Measurements from ENCODE around the gene MPPED2.

The MPPED2 gene

DNA sequence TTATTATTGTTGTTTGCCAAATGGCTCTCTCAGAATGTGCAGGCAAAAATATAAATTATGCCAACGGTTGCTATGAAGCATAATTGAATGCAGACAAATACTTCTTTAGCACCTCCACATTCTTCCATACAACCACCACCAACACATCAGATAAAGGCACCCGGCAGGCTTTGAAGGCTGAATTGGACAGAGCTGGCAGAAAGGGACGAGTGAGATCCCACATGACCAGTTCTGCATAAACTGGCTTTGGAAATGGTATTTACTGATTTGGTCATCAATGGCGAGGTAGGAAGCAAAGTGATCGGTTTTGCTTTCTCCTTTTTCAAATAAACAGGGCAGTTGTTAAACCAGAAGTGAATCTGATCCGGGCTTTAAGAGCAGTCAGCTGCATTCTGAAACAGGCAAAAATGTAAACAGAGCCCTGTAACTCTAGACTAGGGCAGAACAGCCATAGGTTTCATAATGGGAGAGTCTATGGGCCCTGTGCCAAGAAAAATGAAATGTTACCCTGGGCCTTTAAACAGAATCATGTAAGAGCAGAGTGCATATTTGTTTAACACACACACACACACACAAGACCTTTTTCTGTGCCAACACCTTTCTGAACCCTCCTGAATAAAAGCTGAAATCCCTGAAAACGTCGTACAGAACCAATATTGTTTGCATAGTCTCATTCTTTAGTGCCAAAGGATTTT, 97.7 kb downstream of the MPPED2 start:
- DNase-seq (ENCODE audit: extremely low read depth in 1 of 2, low read depth in 1 of 2), result no peak

DNA sequence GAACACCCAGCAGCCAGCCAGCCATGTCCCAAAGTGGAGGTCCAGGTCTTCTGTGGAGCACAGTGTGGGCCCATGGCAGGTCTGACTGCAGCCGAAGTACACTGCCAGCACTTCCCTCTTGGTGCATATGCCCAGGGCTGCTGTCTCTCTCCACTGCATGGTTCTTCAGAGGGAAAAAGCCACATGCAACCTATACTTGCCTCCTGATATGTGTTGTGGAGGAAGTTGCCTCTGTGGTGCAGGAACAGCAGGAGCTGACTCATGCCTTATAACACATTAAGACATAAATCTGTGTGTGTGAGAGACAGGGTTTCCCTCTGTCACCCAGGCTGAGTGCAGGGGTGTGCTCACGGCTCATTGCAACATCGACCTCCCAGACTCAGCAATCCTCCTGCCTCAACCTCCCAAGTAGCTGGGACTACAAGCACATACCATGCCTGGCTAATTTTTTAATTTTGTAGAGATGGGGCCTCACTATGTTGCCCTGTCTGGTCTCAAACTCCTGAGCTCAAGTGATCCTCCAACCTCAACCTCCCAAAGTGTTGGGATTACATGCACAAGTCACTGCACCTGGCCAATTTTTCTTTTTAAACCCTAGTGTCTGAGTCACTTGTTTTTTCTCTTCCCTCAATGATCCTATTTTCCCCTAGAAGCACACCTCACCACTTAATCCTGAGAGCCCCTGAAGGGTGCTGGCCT, 98.8 kb downstream of the MPPED2 start:
- no peak for DNase-seq (ENCODE audit: extremely low read depth in 1 of 2, low read depth in 1 of 2)

DNA sequence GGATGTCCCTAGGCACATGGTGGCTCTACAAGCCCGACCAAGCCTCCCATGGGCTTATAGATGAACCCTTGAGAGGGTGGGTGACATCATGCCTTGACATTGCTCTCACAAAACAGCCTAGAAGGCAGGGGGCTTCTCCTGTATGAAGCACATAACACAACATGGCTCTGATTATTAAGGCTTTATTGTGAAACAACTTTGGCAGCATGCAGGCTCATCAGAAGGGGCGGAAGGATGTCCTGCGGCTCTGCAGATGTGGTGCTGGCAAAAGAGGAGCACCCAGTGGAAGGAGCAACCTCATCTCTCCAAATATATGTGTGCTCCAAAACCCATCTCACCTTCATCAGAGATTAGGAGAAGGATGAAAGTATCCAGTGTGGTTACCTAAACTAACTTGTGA, 100.4 kb downstream of the MPPED2 start:
- DNase-seq (ENCODE audit: extremely low read depth in 1 of 2, low read depth in 1 of 2), result no peak

DNA sequence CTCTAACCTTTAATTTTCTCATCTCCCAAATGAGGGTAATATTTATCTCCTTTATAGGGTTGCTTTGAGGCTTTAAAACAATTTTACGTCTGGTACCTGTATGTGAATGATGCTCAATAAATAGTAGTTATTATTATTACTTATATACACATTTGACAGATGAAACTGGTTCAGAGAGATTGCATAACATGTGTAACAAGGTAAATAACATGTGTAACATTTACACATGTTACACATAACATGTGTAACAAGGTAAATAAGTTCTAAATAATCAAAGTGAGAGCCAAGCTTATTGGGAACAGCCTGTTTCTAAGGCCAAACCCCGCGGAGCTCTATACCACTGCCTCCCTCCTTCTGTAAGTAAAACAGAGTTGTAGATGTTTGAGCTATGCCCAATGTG, 100.9 kb downstream of the MPPED2 start:
- DNase-seq (ENCODE audit: extremely low read depth in 1 of 2, low read depth in 1 of 2), result no peak

DNA sequence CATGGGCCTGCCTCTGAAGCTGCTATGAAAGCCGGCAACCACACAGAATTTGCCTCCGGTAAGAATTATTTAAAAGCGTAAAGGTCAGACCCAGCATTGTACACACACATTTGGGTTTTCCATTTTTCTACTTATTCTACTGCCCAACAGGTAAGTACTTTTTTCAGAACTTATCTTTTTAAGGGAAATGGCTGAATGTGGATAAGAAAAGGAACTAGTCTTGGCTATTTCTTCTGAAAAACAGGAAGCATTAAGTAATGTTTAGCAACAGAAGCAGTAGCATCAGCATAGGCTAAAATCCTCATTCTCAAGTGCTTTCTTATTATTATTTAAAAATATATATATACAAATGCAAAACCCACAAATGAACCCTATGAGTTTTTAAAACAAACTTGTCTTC, 103.1 kb downstream of the MPPED2 start:
- no peak for DNase-seq (ENCODE audit: extremely low read depth in 1 of 2, low read depth in 1 of 2)

DNA sequence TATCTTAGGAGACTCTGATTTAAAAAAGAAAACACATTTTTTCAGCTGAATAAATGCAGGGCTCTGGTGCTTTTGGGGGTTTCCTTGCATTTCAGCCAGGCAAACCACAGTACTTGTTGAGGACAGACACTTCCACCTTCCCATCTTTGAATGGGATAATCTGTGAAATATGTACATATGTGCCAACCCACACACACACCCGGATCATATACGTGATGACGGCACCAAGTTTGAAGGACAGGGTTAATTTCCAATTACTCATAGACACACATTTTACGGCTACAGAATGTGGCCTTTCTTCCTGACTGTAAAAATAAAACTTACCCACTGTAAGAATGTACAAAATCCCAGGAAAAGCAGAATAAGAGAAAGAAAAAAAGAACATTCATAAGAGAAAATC, 104.4 kb downstream of the MPPED2 start:
- no peak for DNase-seq (ENCODE audit: extremely low read depth in 1 of 2, low read depth in 1 of 2)

DNA sequence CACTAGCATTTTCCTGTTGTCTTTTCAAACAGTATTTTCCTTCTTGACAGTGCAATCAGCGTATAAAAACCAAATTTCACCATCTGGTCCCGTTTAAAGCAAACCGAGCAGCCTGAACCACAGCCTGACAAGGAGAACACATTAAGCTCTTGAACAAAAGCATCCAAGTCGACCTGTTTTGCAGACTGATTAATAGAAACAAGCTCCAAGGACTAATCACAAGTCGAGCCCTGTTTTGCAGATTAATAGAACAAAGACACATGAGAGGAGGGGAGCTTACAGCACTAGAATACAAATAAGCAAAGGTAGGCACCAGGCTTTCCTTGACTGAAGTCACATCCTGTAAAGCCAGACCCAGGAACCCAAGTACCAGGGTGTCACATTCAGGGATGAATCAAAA, 104.8 kb downstream of the MPPED2 start:
- no peak for DNase-seq (ENCODE audit: extremely low read depth in 1 of 2, low read depth in 1 of 2)

DNA sequence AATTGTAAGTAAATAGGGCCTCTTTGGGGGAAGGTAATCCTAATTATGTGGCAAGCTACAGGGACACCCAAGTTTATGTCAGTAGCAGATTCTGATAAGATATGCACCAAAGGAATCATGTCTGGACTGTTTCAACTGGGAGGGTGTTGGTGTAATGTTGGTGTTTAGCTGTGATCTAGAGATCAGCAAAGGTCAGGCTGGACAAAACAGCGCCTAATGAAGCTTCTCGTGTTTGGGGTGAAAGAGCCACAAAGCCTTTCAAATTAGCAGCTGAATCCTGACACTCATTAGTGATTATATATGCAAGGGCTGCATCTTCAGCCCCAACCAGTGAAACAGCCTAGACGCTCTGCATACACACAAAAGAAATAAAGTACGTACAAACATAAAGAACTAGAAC, 106.3 kb downstream of the MPPED2 start:
- DNase-seq (ENCODE audit: extremely low read depth in 1 of 2, low read depth in 1 of 2), result no peak

DNA sequence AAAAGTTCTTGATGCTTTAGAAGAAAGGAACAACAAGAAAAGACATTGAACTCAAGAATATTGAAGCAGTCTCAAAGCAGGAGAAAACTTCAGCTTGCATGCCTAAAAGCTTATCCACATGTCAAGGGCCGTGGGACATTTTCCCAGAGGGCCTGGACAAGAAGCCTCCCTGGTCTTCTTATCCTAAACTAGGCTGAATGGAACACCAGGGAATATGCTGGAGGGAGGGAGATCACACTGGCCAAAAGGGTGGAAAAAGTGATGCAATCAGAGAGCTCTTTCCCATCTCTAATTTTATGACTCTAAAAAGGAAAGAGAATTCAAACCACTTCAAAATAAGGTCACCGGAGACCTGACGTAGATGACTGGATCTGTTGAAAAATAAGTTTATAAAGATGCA, 107.2 kb downstream of the MPPED2 start:
- no peak for DNase-seq (ENCODE audit: extremely low read depth in 1 of 2, low read depth in 1 of 2)

DNA sequence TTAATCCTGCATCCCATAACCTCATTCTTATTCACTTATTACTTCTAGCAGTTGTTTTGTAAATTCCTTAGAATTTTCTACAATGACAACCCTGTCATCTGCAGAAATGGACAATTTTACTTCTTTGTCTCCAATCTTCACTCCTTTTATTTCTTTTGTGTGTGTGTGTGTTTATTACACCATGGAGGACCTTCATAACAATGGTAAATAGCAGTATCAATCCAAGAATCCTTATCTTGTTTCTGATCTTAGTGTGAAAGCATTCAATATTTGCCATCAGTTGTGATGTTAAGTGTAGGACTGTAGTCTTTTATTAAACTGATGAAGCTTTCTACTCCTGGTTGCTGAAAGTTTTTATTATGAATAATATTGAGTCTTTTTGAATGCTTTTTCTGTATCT, 109.1 kb downstream of the MPPED2 start:
- DNase-seq (ENCODE audit: extremely low read depth in 1 of 2, low read depth in 1 of 2), result no peak

DNA sequence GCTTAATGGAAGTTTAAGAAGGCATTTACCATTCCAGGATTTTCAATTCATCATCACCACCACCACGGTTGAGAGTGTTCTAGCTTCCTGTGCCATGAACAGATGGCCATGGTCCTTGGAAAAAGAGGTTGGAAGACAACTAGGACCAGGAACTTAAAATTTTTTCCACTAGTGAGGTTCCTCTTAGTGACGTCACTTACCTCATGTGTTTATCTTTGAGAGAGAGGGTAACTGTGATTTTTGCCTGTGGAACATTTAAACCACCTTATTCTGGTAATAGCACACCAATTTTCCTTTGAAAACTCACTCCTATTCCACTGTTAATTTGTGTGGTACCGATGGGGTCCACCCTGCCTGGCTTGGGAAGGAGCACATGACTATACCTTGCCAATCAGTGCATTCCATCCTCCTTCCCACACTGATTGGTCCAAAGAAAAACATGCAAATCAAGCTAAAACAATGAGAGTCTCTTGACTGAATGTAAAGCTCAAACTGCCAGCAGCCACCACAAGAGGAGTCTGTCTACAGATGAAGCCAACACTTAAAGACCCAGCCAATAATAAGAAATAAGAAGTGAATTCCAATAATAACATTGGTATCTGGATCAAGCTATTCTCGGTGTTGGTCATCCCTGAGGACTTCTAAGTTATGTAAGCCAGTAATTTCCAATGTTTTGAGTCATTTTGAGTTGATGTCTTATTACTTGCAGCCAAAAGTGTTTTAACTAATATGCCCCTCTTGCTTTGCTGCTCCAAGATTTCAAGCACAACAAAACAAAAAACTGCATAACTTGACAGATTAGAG, 111.8 kb downstream of the MPPED2 start:
- no peak for DNase-seq (ENCODE audit: extremely low read depth in 1 of 2, low read depth in 1 of 2)

DNA sequence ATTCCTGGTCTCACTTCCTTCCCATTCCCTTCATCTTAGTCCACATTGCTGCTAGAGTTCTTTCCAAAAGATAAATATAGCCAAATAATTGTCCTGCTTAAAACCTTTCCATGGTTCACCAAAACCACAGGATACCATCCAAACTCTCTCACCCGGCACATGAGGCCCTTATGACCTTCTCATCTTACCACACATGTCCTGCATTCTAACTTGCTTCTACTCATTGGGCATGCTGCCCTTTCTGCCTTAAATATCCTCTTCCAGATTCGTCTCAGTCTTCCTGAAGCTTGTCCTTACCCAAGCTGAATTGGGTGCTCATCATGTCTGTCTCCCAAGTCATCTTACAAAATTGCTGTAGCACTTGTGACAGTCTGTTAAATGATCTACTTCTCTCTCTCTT, 114.9 kb downstream of the MPPED2 start:
- no peak for DNase-seq (ENCODE audit: extremely low read depth in 1 of 2, low read depth in 1 of 2)

DNA sequence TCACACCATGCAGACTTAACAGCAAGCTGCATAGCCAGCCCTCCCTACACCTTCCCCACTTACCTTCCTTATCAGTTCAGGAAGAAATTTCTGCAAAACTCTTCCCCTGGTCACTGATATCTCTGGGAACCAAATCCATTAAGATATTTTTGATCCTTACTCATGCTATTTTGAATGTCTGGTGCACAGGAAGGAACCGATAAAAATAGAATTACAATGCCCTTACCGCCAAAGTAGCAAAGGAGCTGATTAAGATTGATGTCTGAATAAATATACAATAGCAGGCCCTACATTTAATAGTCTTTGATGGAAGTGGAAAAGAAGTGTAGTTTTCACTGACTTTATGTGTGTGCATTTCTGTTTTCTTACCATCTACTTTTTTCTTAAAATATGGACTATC, 117.3 kb downstream of the MPPED2 start:
- DNase-seq (ENCODE audit: extremely low read depth in 1 of 2, low read depth in 1 of 2), result no peak

DNA sequence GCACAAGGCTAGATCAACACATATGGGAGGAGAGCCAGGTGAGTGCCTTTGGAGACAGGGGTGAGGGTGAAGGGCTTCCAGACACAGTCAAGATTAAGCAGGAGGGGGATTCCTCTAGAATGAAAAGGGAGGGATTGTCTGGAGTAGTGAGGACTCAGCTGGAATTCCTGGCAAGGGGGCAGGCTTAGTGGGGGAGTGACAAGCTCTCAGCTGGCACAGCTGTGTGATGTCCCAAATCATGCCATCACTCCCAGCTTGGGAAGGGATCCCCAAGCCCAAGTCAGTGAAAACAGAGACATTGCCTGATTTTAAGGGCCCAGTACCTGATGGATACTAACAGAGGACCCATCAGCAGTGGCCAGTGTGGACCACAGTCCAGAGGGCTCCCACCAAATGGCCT, 119.0 kb downstream of the MPPED2 start:
- no peak for DNase-seq (ENCODE audit: extremely low read depth in 1 of 2, low read depth in 1 of 2)

DNA sequence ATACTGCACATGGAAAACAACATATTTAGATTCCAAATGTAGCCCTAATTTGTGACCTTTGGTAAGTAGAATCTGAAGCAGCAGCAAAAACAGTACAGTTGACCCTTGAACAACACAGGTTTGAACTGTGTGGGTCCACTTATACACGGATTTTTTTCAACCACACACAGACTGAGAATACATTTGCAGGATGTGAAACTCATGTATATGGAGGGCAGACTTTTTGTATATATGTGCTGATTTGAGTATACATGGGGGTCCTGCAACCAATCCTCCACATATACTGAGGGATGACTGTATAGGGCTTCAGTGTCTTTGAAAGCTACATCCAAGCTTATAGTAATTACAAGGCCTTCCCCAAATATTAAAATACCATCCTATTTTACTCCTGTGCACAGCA, 120.5 kb downstream of the MPPED2 start:
- no peak for DNase-seq (ENCODE audit: extremely low read depth in 1 of 2, low read depth in 1 of 2)

DNA sequence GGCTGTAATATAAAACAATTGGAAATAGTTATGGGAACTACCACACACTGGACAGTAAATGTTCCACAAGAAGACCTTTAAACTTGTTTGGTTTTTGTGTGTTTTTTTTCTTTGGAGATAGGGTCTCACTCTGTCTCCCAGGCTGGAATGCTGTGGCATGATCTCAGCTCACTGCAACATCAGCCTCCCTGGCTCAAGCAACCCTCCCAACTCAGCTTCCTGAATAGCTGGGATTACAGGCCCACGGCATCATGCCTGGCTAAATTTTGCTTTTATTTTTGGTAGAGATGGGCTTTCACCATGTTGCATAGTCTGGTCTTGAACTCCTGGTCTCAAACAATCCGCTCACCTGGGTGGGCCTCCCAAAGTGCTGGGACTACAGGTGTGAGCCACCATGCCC, 121.0 kb downstream of the MPPED2 start:
- no peak for DNase-seq (ENCODE audit: extremely low read depth in 1 of 2, low read depth in 1 of 2)

DNA sequence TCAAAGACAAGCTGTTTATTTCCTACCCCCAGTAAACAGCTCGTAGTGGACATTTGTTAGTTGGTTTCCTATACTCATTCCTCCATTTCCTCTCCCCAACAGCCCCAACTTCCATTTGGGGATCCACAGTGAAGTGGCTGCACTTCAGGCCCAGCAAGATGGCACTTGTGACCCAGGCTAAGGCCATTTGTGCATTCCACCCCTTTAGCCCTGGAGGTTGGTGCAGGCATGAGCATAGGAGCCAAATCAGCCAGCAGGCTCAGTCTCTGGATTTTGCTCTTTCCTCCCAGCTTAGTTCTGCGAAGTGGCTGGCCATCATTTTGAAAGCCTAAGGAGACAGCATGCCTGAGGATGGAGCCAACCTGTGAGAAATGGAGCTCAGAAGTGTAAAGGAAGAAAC, 122.9 kb downstream of the MPPED2 start:
- DNase-seq (ENCODE audit: extremely low read depth in 1 of 2, low read depth in 1 of 2), result no peak

DNA sequence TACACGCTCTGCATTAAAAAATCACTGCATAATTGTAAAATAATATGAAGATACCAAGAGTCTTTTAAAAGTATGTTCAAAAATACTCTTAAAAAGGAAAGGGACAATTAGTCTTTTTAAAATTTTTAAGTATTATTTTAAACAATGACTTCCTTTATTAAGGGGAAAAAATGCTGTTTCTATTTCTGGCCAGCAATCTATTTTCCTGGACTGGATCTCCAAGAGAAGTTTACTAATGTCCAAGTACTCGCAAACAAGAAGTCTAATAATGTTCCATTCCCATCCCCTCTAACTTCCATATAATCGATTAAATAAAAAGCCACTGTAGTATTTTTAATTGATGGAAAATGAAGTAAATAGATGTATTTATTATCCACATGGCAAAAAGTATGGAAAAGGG, 123.7 kb downstream of the MPPED2 start:
- DNase-seq (ENCODE audit: extremely low read depth in 1 of 2, low read depth in 1 of 2), result no peak

DNA sequence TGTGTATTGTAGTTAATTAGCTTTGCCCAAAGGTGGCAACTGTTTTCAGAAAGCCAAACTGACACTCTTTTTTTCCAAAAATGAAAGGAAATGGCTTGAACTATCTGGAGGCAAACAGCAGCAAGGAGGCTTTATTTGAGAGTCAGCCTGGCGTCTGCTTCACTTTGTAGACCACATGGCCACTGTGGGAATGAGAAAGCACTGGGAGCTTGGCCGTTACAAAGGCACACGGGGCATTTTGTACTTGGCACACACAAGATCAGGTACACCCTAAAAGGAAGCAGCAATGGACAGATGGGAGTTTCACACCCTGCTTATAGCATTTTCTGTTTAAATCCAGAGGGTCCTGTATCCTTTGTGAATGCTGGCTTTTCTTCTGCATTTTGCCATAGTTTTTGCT, 126.3 kb downstream of the MPPED2 start:
- no peak for DNase-seq (ENCODE audit: extremely low read depth in 1 of 2, low read depth in 1 of 2)

DNA sequence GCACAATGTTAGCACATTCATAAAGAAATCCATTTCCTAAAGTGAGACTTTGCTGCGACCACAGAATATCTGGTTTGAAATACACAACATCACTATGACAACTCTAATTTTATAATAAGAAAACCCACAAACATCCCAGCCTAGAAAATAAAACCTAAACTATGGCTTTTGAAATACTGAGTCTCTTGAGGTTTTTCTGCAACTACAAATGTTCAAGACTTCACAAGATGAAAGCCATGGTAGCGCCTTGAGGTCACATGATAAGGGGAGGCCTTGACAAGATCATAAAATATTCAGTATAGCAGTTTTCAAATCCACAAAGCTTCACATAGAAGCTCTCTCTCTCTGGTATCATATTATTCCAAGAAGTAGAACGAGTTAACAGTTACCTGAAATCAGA, 126.8 kb downstream of the MPPED2 start:
- no peak for DNase-seq (ENCODE audit: extremely low read depth in 1 of 2, low read depth in 1 of 2)

DNA sequence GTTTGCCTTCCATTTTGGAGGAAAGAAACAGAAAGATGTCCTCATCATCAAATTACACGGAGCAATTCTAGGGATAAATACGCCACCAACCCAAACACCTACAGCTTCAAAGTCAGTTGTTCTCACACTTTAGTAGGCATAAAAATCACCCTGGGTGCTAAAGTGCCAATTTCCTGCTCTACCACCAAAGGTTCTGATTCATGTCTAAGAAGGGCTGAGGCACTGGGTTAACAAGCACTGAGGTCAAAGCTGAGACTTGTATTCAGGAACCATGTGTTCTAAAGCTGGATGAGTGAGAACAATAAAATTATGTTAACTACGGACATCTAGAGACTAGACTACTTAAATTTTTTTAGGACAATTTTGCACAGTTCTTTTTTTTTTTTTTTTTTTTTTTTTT, 127.6 kb downstream of the MPPED2 start:
- no peak for DNase-seq (ENCODE audit: extremely low read depth in 1 of 2, low read depth in 1 of 2)

DNA sequence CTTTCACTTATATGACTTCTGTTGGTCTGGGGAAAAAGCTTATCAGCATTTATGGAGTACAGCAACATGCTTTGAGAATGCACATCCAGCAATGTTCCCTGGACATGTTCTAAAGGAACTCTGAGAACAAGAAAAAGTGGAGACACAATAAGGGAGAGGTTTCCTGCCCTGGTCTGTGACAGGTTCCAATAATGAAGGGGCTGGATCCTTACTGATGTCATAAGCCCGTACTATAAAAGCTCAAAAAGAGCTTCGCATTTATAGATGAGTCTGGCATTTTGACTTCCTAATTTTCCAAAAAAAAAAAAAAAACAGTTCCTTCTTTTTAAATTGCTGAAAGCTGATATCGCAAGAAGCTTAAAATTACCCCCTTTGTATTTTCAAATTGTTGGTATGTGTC, 129.1 kb downstream of the MPPED2 start:
- DNase-seq (ENCODE audit: extremely low read depth in 1 of 2, low read depth in 1 of 2), result no peak

Measured in stimulated activated CD8-positive, alpha-beta memory T cell treated with anti-CD3 and anti-CD28 coated beads, Interleukin-7, amount 100 ng/mL, for 48 hours (primary cell).